ENCODE measurements around the gene TLE1.

The TLE1 gene

GRCh38 chr9:81687521-81688261 lies 1.7 kb downstream of the TLE1 start:
- Histone ChIP-seq H3K27me3 (ENCODE audit: low read depth, low read length) (peaks cover 26% of the 10 kb centered on the region), H3K4me3 (ENCODE audit: low read length) (peak overlapping the region; percentile 48; the same call in 1 of the 2 replicates), H3K4me1 (ENCODE audit: low read length) (no peaks in the 10 kb centered on the region; the same call in 1 of the 2 replicates), H4K20me1 (ENCODE audit: insufficient read depth, low read length) (no peaks in the 10 kb centered on the region), H3K4me2 (ENCODE audit: low read length) (no peak overlapping the region), H3K9me3 (ENCODE audit: insufficient read depth, low read length) (no peaks in the 10 kb centered on the region), H2AFZ (ENCODE audit: low read depth, low read length) (no peak overlapping the region), H3K9ac (ENCODE audit: low read length) (no peak overlapping the region), H3K79me2 (ENCODE audit: low read length) (no peaks in the 10 kb centered on the region), H3K36me3 (replicated peaks; ENCODE audit: low read depth, low read length) (no peaks in the 10 kb centered on the region), H3K27ac (ENCODE audit: low read length) (no peak overlapping the region)
- TF ChIP-seq EZH2phosphoT487 (IDR thresholded peaks at IDR 0.05; ENCODE audit: low read depth) = no peak
- no peak for TF ChIP-seq CTCF (IDR thresholded peaks at IDR 0.05; ENCODE audit: low read depth, low read length)

GRCh38 chr9:81686614-81687520 lies 2.5 kb downstream of the TLE1 start:
- H3K4me1 ChIP-seq (ENCODE audit: low read length) = no peaks in the 10 kb centered on the region; the same call in 1 of the 2 replicates
- no peaks in the 10 kb centered on the region for H3K79me2 ChIP-seq (ENCODE audit: low read length)
- H3K27ac ChIP-seq (ENCODE audit: low read length) = no peak overlapping the region
- no peaks in the 10 kb centered on the region for H3K9me3 ChIP-seq (ENCODE audit: insufficient read depth, low read length)
- peaks cover 25% of the 10 kb centered on the region for H3K27me3 ChIP-seq (ENCODE audit: low read depth, low read length)
- no peak overlapping the region for H2AFZ ChIP-seq (ENCODE audit: low read depth, low read length)
- no peaks in the 10 kb centered on the region for H4K20me1 ChIP-seq (ENCODE audit: insufficient read depth, low read length)
- H3K9ac ChIP-seq (ENCODE audit: low read length) = no peak overlapping the region
- no peaks in the 10 kb centered on the region for H3K36me3 ChIP-seq (replicated peaks; ENCODE audit: low read depth, low read length)
- H3K4me2 ChIP-seq (ENCODE audit: low read length) = peak overlapping the region; percentile 45
- peak overlapping the region; percentile 54 for H3K4me3 ChIP-seq (ENCODE audit: low read length)
- TF ChIP-seq EZH2phosphoT487 (IDR thresholded peaks at IDR 0.05; ENCODE audit: low read depth) = no peak
- peak; percentile 43 for TF ChIP-seq CTCF (IDR thresholded peaks at IDR 0.05; ENCODE audit: low read depth, low read length)

GRCh38 chr9:81685763-81686613 lies 3.4 kb downstream of the TLE1 start:
- Histone ChIP-seq H3K4me1 (ENCODE audit: low read length) (no peaks in the 10 kb centered on the region; the same call in 1 of the 2 replicates), H3K36me3 (replicated peaks; ENCODE audit: low read depth, low read length) (no peaks in the 10 kb centered on the region), H4K20me1 (ENCODE audit: insufficient read depth, low read length) (no peaks in the 10 kb centered on the region), H3K27ac (ENCODE audit: low read length) (no peak overlapping the region), H3K9ac (ENCODE audit: low read length) (no peak overlapping the region), H3K9me3 (ENCODE audit: insufficient read depth, low read length) (no peaks in the 10 kb centered on the region), H2AFZ (ENCODE audit: low read depth, low read length) (no peak overlapping the region), H3K4me2 (ENCODE audit: low read length) (no peak overlapping the region), H3K4me3 (ENCODE audit: low read length) (no peak overlapping the region), H3K27me3 (ENCODE audit: low read depth, low read length) (peaks cover 20% of the 10 kb centered on the region), H3K79me2 (ENCODE audit: low read length) (no peaks in the 10 kb centered on the region)
- no peak for TF ChIP-seq EZH2phosphoT487 (IDR thresholded peaks at IDR 0.05; ENCODE audit: low read depth)
- peak; percentile 23; the same call in 1 of the 2 replicates for TF ChIP-seq CTCF (IDR thresholded peaks at IDR 0.05; ENCODE audit: low read depth, low read length)
